ENCODE results near the gene IPO5. TPM values are rescaled to one million over a fixed set of nuclear protein-coding genes. Genes with fewer than 3 reads are reported as not detected.

Gene IPO5
- total RNA-seq, 2 donors from 2014 or later = 110 to 131 TPM

DNA sequence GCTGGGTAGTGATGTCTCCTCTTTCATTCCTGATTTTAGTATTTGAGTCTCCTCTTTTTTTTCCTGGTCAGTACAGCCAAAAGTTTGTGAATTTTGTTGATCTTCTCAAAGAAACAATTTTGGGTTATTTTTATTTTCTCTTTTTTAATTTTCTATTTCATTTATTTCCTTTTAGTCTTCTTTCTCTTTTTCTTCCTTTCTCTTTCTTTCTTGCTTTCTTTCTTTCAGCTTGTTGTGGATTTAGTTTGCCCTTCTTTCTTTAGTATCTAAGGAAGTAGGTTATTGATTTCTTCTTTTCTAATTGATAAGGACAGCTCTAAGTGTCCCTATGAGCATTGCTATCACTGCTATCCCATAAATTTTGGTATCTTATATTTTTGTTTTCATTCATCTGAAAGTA lies 13.8 kb downstream of the IPO5 start:
- H3K4me1 ChIP-seq (ENCODE audit: control insufficient read depth in 1 of 2, low read depth in 2 of 2) = no peaks in the 10 kb centered on the region
- no peaks in the 10 kb centered on the region for H3K9me3 ChIP-seq
- DNase-seq (ENCODE audit: low spot score) = no peak
- H3K27ac ChIP-seq = no peak overlapping the region
- no peak for ATAC-seq (ENCODE audit: insufficient number of reproducible peaks, low FRiP score, low read depth)
- no peaks in the 10 kb centered on the region for H3K36me3 ChIP-seq
- H3K4me3 ChIP-seq = no peak overlapping the region
- no peaks in the 10 kb centered on the region for H3K27me3 ChIP-seq (replicated peaks; ENCODE audit: insufficient read depth)
- TF ChIP-seq, protein P1, sequence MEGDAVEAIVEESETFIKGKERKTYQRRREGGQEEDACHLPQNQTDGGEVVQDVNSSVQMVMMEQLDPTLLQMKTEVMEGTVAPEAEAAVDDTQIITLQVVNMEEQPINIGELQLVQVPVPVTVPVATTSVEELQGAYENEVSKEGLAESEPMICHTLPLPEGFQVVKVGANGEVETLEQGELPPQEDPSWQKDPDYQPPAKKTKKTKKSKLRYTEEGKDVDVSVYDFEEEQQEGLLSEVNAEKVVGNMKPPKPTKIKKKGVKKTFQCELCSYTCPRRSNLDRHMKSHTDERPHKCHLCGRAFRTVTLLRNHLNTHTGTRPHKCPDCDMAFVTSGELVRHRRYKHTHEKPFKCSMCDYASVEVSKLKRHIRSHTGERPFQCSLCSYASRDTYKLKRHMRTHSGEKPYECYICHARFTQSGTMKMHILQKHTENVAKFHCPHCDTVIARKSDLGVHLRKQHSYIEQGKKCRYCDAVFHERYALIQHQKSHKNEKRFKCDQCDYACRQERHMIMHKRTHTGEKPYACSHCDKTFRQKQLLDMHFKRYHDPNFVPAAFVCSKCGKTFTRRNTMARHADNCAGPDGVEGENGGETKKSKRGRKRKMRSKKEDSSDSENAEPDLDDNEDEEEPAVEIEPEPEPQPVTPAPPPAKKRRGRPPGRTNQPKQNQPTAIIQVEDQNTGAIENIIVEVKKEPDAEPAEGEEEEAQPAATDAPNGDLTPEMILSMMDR (IDR thresholded peaks at IDR 0.05) = no peak

DNA sequence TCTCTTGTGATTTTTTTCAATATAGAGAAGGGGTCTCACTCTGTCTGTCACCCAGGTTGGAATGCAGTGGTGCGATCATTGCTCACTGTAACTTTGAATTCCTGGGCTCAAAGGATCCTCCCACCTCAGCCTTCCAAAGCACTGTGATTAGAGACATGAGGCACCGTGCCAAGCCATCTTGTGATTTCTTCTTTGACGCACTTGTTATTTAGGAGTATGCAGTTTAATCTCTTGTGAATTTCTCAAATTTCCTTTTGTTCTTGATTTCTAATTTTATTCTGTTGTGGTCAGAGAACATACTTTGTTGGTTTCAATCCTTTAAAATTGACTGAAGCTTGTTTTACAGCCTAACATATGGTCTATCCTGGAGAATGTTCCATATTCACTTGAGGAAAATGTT lies 14.5 kb downstream of the IPO5 start:
- no peaks in the 10 kb centered on the region for H3K4me1 ChIP-seq (ENCODE audit: control insufficient read depth in 1 of 2, low read depth in 2 of 2)
- DNase-seq (ENCODE audit: low spot score) (no peak), ATAC-seq (ENCODE audit: insufficient number of reproducible peaks, low FRiP score, low read depth) (no peak)
- no peak overlapping the region for H3K27ac ChIP-seq
- no peaks in the 10 kb centered on the region for H3K27me3 ChIP-seq (replicated peaks; ENCODE audit: insufficient read depth)
- TF ChIP-seq, protein P1 (IDR thresholded peaks at IDR 0.05) = no peak
- no peak overlapping the region for H3K4me3 ChIP-seq
- no peaks in the 10 kb centered on the region for H3K9me3 ChIP-seq
- H3K36me3 ChIP-seq = no peaks in the 10 kb centered on the region

DNA sequence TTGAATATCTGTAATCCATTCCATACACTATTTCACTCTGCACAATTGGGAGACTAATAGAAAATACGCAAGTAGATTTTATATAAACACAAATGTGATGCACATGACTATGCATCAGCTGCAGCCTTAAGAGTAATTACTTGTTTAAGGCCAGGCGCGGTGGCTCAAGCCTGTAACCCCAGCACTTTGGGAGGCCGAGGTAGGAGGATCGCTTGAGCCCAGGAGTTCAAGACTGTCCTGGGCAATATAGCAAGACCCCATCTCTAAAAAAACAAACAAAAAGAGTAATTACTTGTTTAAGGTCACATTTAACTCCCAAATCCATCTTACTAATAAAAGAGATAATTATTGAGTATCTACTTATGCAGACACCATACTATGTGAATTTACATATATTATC lies 18.0 kb downstream of the IPO5 start:
- Histone ChIP-seq H3K9me3 (no peaks in the 10 kb centered on the region), H3K27me3 (replicated peaks; ENCODE audit: insufficient read depth) (no peaks in the 10 kb centered on the region), H3K27ac (no peak overlapping the region), H3K36me3 (no peaks in the 10 kb centered on the region), H3K4me1 (ENCODE audit: control insufficient read depth in 1 of 2, low read depth in 2 of 2) (no peaks in the 10 kb centered on the region), H3K4me3 (no peak overlapping the region)
- DNase-seq (ENCODE audit: low spot score) = no peak
- no peak for ATAC-seq (ENCODE audit: insufficient number of reproducible peaks, low FRiP score, low read depth)
- TF ChIP-seq, protein P1 (IDR thresholded peaks at IDR 0.05) = no peak

DNA sequence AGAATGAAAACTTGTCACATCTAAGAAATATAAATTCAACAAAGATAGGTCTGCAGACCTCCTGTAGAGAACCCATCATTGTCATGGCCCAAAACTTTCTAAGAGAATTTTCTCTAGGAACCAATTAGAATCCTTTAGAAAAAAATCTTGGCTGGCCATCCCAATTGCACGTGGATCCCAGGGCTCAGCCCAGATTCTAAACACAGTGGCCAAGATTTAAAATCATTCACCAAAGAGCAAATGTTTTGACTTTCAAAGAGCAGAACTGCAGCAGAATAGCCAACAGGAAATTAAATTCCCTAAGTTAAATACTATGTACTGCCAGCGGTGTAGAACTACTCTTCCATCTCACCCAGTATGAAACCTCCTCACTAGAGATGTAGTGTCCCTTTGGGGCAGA lies 21.3 kb downstream of the IPO5 start:
- ATAC-seq (ENCODE audit: insufficient number of reproducible peaks, low FRiP score, low read depth) (no peak), DNase-seq (ENCODE audit: low spot score) (no peak)
- H3K4me1 ChIP-seq (ENCODE audit: control insufficient read depth in 1 of 2, low read depth in 2 of 2) = peaks cover 15 to 19% of the 10 kb centered on the region in 2 donors
- TF ChIP-seq, protein P1 (IDR thresholded peaks at IDR 0.05) = no peak
- no peak overlapping the region for H3K27ac ChIP-seq
- H3K27me3 ChIP-seq (replicated peaks; ENCODE audit: insufficient read depth) = no peaks in the 10 kb centered on the region
- H3K9me3 ChIP-seq = no peaks in the 10 kb centered on the region
- no peaks in the 10 kb centered on the region for H3K36me3 ChIP-seq
- no peak overlapping the region for H3K4me3 ChIP-seq

DNA sequence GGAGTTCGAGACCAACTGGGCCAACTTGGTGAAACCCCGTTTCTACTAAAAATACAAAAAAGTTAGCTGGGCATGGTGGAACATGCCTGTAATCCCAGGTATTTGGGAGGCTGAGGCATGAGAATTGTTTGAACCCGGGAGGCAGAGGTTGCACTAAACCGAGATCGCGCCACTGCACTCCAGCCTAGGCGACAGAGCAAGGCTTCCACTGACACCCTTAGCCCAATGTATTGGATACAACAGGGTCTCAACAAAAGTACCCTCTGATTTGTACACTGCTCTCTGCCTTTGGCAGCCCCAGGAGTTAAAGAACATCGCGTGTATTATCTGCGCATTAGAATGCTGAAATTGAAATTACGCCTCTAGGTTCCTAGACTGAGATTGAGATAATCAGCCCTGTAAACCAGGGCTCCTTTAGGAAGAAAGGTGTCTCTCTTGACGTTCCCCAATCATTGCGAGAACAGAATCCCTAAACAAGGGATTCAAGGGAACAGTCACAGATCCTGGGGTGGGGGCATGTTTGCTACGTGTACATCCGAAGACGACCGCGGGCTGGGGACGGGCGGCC lies 21.9 kb downstream of the IPO5 start:
- Histone ChIP-seq H3K27me3 (replicated peaks; ENCODE audit: insufficient read depth) (no peaks in the 10 kb centered on the region), H3K9me3 (no peaks in the 10 kb centered on the region), H3K4me1 (ENCODE audit: control insufficient read depth in 1 of 2, low read depth in 2 of 2) (peaks cover 15 to 19% of the 10 kb centered on the region in 2 donors), H3K4me3 (peak overlapping the region; percentile 91), H3K27ac (peak overlapping the region; percentile 95 to 96), H3K36me3 (no peaks in the 10 kb centered on the region)
- ATAC-seq (ENCODE audit: insufficient number of reproducible peaks, low FRiP score, low read depth) (no peak), DNase-seq (ENCODE audit: low spot score) (no peak)
- TF ChIP-seq, protein P1 (IDR thresholded peaks at IDR 0.05) = no peak
